ENCODE measurements around the gene TXNRD1. TPM values are rescaled to one million over a fixed set of nuclear protein-coding genes. Genes with fewer than 3 reads are reported as not detected.

TXNRD1 gene
- total RNA-seq, 4 donors from 2014 or later: 76.0 to 141 (median 97.8) TPM

- H3K9me3 ChIP-seq: no peaks in the 10 kb centered on the region
- DNase-seq: no peak
- intact Hi-C loops (cut with DNase I; ENCODE audit: low total_unique reads): no loop called here
Observed at GRCh38 chr12:104242546-104243206, 27.1 kb downstream of the TXNRD1 start.

GRCh38 chr12:104243551-104243950, 28.0 kb downstream of the TXNRD1 start:
- intact Hi-C loops (cut with DNase I; ENCODE audit: low total_unique reads): no loop called here
- Histone ChIP-seq H3K27ac (no peak overlapping the region), H3K4me3 (no peak overlapping the region), H3K4me1 (no peaks in the 10 kb centered on the region), H3K27me3 (no peaks in the 10 kb centered on the region), H3K36me3 (no peaks in the 10 kb centered on the region), H3K9me3 (no peaks in the 10 kb centered on the region)
- TF ChIP-seq CTCF (IDR thresholded peaks at IDR 0.05) (no peak), POLR2A (IDR thresholded peaks at IDR 0.05) (no peak)
- DNase-seq: no peak

More at GRCh38 chr12:104242546-104243206, 27.1 kb downstream of the TXNRD1 start:
- Histone ChIP-seq H3K27me3 (no peaks in the 10 kb centered on the region), H3K4me1 (no peaks in the 10 kb centered on the region), H3K4me3 (no peak overlapping the region), H3K27ac (no peak overlapping the region), H3K36me3 (no peaks in the 10 kb centered on the region)
- no peak for TF ChIP-seq CTCF (IDR thresholded peaks at IDR 0.05)
- TF ChIP-seq POLR2A (IDR thresholded peaks at IDR 0.05): no peak

- Histone ChIP-seq H3K4me3 (no peak overlapping the region), H3K27ac (no peak overlapping the region), H3K36me3 (no peaks in the 10 kb centered on the region), H3K9me3 (no peaks in the 10 kb centered on the region), H3K4me1 (no peaks in the 10 kb centered on the region), H3K27me3 (no peaks in the 10 kb centered on the region)
- intact Hi-C loops (cut with DNase I; ENCODE audit: low total_unique reads): no loop called here
- DNase-seq: no peak
- TF ChIP-seq CTCF (IDR thresholded peaks at IDR 0.05) (no peak), POLR2A (IDR thresholded peaks at IDR 0.05) (no peak)
Observed at GRCh38 chr12:104243971-104244370, 28.4 kb downstream of the TXNRD1 start.

- Histone ChIP-seq H3K36me3 (no peaks in the 10 kb centered on the region), H3K9me3 (no peaks in the 10 kb centered on the region), H3K4me3 (no peak overlapping the region), H3K27me3 (no peaks in the 10 kb centered on the region), H3K27ac (no peak overlapping the region), H3K4me1 (no peaks in the 10 kb centered on the region)
- TF ChIP-seq POLR2A (IDR thresholded peaks at IDR 0.05): no peak
- no peak for TF ChIP-seq CTCF (IDR thresholded peaks at IDR 0.05)
- intact Hi-C loops (cut with DNase I; ENCODE audit: low total_unique reads): no loop called here
- no peak for DNase-seq
Observed at GRCh38 chr12:104247698-104248097, 32.1 kb downstream of the TXNRD1 start.

GRCh38 chr12:104248444-104248843, 32.9 kb downstream of the TXNRD1 start:
- H3K27me3 ChIP-seq: no peaks in the 10 kb centered on the region
- no peak overlapping the region for H3K27ac ChIP-seq
- H3K4me1 ChIP-seq: no peaks in the 10 kb centered on the region
- TF ChIP-seq POLR2A (IDR thresholded peaks at IDR 0.05) (no peak), CTCF (IDR thresholded peaks at IDR 0.05) (no peak)
- intact Hi-C loops (cut with DNase I; ENCODE audit: low total_unique reads): no loop called here
- no peaks in the 10 kb centered on the region for H3K9me3 ChIP-seq
- H3K36me3 ChIP-seq: no peaks in the 10 kb centered on the region
- no peak overlapping the region for H3K4me3 ChIP-seq
- no peak for DNase-seq

Measured in uterus (tissue), 4 donors.